Skeletal muscle satellite cell (primary cell): Measurements from ENCODE around the gene MYO18B.

Experiments used
- H3K27me3 ChIP-seq: 2 replicates; pipeline ENCODE4 v1.7.0; 2013; ENCODE audit warnings: low read length; ENCODE audit not compliant: control insufficient read depth, insufficient read depth
- H3K36me3 ChIP-seq: 2 replicates; pipeline ENCODE4 v1.7.0; 2013; ENCODE audit warnings: mild to moderate bottlenecking, control low read depth, low read length; ENCODE audit not compliant: insufficient read depth
- H3K4me1 ChIP-seq: 2 replicates; pipeline ENCODE4 v1.7.0; 2013; ENCODE audit warnings: low read length; ENCODE audit not compliant: control insufficient read depth, insufficient read depth
- H3K4me2 ChIP-seq: 2 replicates; pipeline ENCODE4 v1.7.0; 2013; ENCODE audit warnings: mild to moderate bottlenecking, low read length
- H3K4me3 ChIP-seq: 2 replicates; pipeline ENCODE4 v1.7.0; 2013; ENCODE audit warnings: low read length
- H3K9ac ChIP-seq: 2 replicates; pipeline ENCODE4 v1.7.0; 2013; ENCODE audit warnings: mild to moderate bottlenecking, low read depth, low read length, moderate library complexity
- H3K9me3 ChIP-seq: replicated peaks from 2 replicates; pipeline ENCODE4 v1.7.0; 2013; ENCODE audit warnings: mild to moderate bottlenecking, control low read depth, low read length

MYO18B gene

GRCh38 chr22:25714739-25715138 is 27.2 kb upstream of the MYO18B start:
- Histone ChIP-seq H3K4me2 (no peak overlapping the region), H3K4me1 (no peaks in the 10 kb centered on the region), H3K9me3 (no peaks in the 10 kb centered on the region), H3K36me3 (no peaks in the 10 kb centered on the region), H3K4me3 (no peak overlapping the region), H3K27me3 (no peaks in the 10 kb centered on the region), H3K9ac (no peak overlapping the region)

GRCh38 chr22:25716637-25717036 is 25.4 kb upstream of the MYO18B start:
- Histone ChIP-seq H3K27me3 (no peaks in the 10 kb centered on the region), H3K4me1 (no peaks in the 10 kb centered on the region), H3K4me3 (no peak overlapping the region), H3K9me3 (no peaks in the 10 kb centered on the region), H3K36me3 (no peaks in the 10 kb centered on the region), H3K4me2 (no peak overlapping the region), H3K9ac (no peak overlapping the region)

- H3K4me1 ChIP-seq: no peaks in the 10 kb centered on the region
- H3K27me3 ChIP-seq: no peaks in the 10 kb centered on the region
- H3K36me3 ChIP-seq: no peaks in the 10 kb centered on the region
- H3K9ac ChIP-seq: no peak overlapping the region
- H3K9me3 ChIP-seq: no peaks in the 10 kb centered on the region
- no peak overlapping the region for H3K4me3 ChIP-seq
- H3K4me2 ChIP-seq: no peak overlapping the region
Measured at GRCh38 chr22:25718135-25718840, 23.7 kb upstream of the MYO18B start.

GRCh38 chr22:25722223-25722622 is 19.8 kb upstream of the MYO18B start:
- Histone ChIP-seq H3K4me3 (no peak overlapping the region), H3K27me3 (no peaks in the 10 kb centered on the region), H3K9me3 (no peaks in the 10 kb centered on the region), H3K4me2 (no peak overlapping the region), H3K36me3 (no peaks in the 10 kb centered on the region), H3K9ac (no peak overlapping the region), H3K4me1 (no peaks in the 10 kb centered on the region)

- no peaks in the 10 kb centered on the region for H3K36me3 ChIP-seq
Measured at GRCh38 chr22:25722626-25723025, 19.4 kb upstream of the MYO18B start.

GRCh38 chr22:25726241-25726640 is 15.7 kb upstream of the MYO18B start:
- Histone ChIP-seq H3K4me3 (no peak overlapping the region), H3K27me3 (no peaks in the 10 kb centered on the region), H3K9me3 (no peaks in the 10 kb centered on the region), H3K4me1 (no peaks in the 10 kb centered on the region), H3K4me2 (no peak overlapping the region), H3K9ac (no peak overlapping the region), H3K36me3 (no peaks in the 10 kb centered on the region)

More at GRCh38 chr22:25722626-25723025, 19.4 kb upstream of the MYO18B start:
- Histone ChIP-seq H3K27me3 (no peaks in the 10 kb centered on the region), H3K9me3 (no peaks in the 10 kb centered on the region), H3K9ac (no peak overlapping the region), H3K4me3 (no peak overlapping the region), H3K4me2 (no peak overlapping the region), H3K4me1 (no peaks in the 10 kb centered on the region)

GRCh38 chr22:25728071-25728470 is 13.9 kb upstream of the MYO18B start:
- H3K9ac ChIP-seq: no peak overlapping the region
- no peaks in the 10 kb centered on the region for H3K36me3 ChIP-seq
- H3K9me3 ChIP-seq: no peaks in the 10 kb centered on the region
- H3K27me3 ChIP-seq: no peaks in the 10 kb centered on the region
- H3K4me3 ChIP-seq: no peak overlapping the region
- no peak overlapping the region for H3K4me2 ChIP-seq
- no peaks in the 10 kb centered on the region for H3K4me1 ChIP-seq

GRCh38 chr22:25729016-25729995 is 12.7 kb upstream of the MYO18B start:
- Histone ChIP-seq H3K4me3 (no peak overlapping the region), H3K27me3 (no peaks in the 10 kb centered on the region), H3K4me2 (no peak overlapping the region), H3K36me3 (no peaks in the 10 kb centered on the region), H3K9ac (no peak overlapping the region), H3K4me1 (no peaks in the 10 kb centered on the region), H3K9me3 (no peaks in the 10 kb centered on the region)

- Histone ChIP-seq H3K36me3 (no peaks in the 10 kb centered on the region), H3K4me1 (no peaks in the 10 kb centered on the region), H3K9me3 (no peaks in the 10 kb centered on the region), H3K27me3 (no peaks in the 10 kb centered on the region), H3K4me3 (no peak overlapping the region), H3K4me2 (no peak overlapping the region), H3K9ac (no peak overlapping the region)
Measured at GRCh38 chr22:25735650-25736049, 6.3 kb upstream of the MYO18B start.

- no peak overlapping the region for H3K4me3 ChIP-seq
- no peaks in the 10 kb centered on the region for H3K36me3 ChIP-seq
- H3K4me2 ChIP-seq: no peak overlapping the region
- no peaks in the 10 kb centered on the region for H3K27me3 ChIP-seq
- H3K4me1 ChIP-seq: peaks cover 4% of the 10 kb centered on the region
- no peaks in the 10 kb centered on the region for H3K9me3 ChIP-seq
- no peak overlapping the region for H3K9ac ChIP-seq
Measured at GRCh38 chr22:25736378-25737011, 5.5 kb upstream of the MYO18B start.

- H3K36me3 ChIP-seq: no peaks in the 10 kb centered on the region
- peaks cover 21% of the 10 kb centered on the region for H3K4me1 ChIP-seq
- no peaks in the 10 kb centered on the region for H3K27me3 ChIP-seq
- H3K9ac ChIP-seq: no peak overlapping the region
- no peak overlapping the region for H3K4me3 ChIP-seq
- H3K4me2 ChIP-seq: no peak overlapping the region
- H3K9me3 ChIP-seq: no peaks in the 10 kb centered on the region
Measured at GRCh38 chr22:25739659-25740344, 2.2 kb upstream of the MYO18B start.
